CD4-positive, alpha-beta T cell (primary cell): ENCODE data around the gene TEX14. TPM values are rescaled to one million over a fixed set of nuclear protein-coding genes. Genes with fewer than 3 reads are reported as not detected.

Experiments used
- ATAC-seq: fragments of 200-7000 bp; cut with Tn5 transposase; one replicate; pipeline ENCODE4 v1.10.0; 2022; ENCODE audit warnings: mild to moderate bottlenecking; ENCODE audit not compliant: poor library complexity
- CTCF ChIA-PET: fragments of 350-600 bp; sonication (Branson Sonifier 250); formaldehyde crosslinking; loops from one replicate; lab custom pipeline; 2021; ENCODE audit warnings: antibody characterized with exemption, inconsistent platforms; lab: Charles Lee
- POLR2A ChIA-PET: fragments of 350-600 bp; sonication (Branson Sonifier 250); formaldehyde crosslinking; loops from one replicate; lab custom pipeline; 2021; ENCODE audit warnings: antibody characterized with exemption, inconsistent platforms; lab: Charles Lee
- DNase-seq, 14 experiments: peaks; one replicate each; pipeline ENCODE4 v3.0.0-alpha.2; 2013 to 2020; ENCODE audit warnings: mixed read lengths in 2 of 14
- H3K27ac ChIP-seq, 2 donors: one replicate each; pipeline versions ENCODE4 v1.5.1 to v1.7.0; 2013; ENCODE audit warnings: low read length in 2 of 2, low read depth in 1 of 2, mild to moderate bottlenecking in 1 of 2
- H3K27me3 ChIP-seq, 2 experiments: 1 replicate in 1 of 2; 2 replicates in 1 of 2; pipeline versions ENCODE4 v1.6.1 to v1.7.0; 2013; ENCODE audit warnings: low read length in 2 of 2, control low read depth in 1 of 2, mild to moderate bottlenecking in 1 of 2, moderate library complexity in 1 of 2; ENCODE audit not compliant: insufficient read depth in 2 of 2, control insufficient read depth in 1 of 2
- H3K36me3 ChIP-seq: one replicate; pipeline ENCODE4 v1.6.1; 2013; ENCODE audit warnings: low read length, control low read depth; ENCODE audit not compliant: insufficient read depth
- H3K4me1 ChIP-seq: one replicate; pipeline ENCODE4 v1.6.1; 2013; ENCODE audit warnings: low read length, control low read depth; ENCODE audit not compliant: insufficient read depth
- H3K4me3 ChIP-seq: one replicate; pipeline ENCODE4 v1.5.1; 2013; ENCODE audit warnings: mild to moderate bottlenecking, low read length, moderate library complexity
- H3K9me3 ChIP-seq, 2 experiments: 1 replicate in 1 of 2; 2 replicates in 1 of 2; pipeline versions ENCODE4 v1.6.1 to v1.7.0; 2013; ENCODE audit warnings: low read length in 2 of 2, mild to moderate bottlenecking in 2 of 2, control low read depth in 1 of 2, moderate library complexity in 1 of 2; ENCODE audit not compliant: control insufficient read depth in 1 of 2, insufficient read depth in 1 of 2
- H3K27ac Mint-ChIP-seq: one replicate; pipeline ENCODE4 v1.8.0; 2020; ENCODE audit warnings: mixed read lengths
- H3K27me3 Mint-ChIP-seq: one replicate; pipeline ENCODE4 v1.8.0; 2021; ENCODE audit warnings: mixed read lengths
- H3K36me3 Mint-ChIP-seq: one replicate; pipeline ENCODE4 v1.8.0; 2021; ENCODE audit warnings: low read depth, mixed read lengths
- H3K4me1 Mint-ChIP-seq: one replicate; pipeline ENCODE4 v1.8.0; 2021; ENCODE audit warnings: low read depth, mixed read lengths
- H3K4me3 Mint-ChIP-seq: one replicate; pipeline ENCODE4 v1.8.0; 2020; ENCODE audit warnings: mild to moderate bottlenecking, mixed read lengths
- H3K9me3 Mint-ChIP-seq: one replicate; pipeline ENCODE4 v1.8.0; 2020; ENCODE audit warnings: mixed read lengths
- intact Hi-C, 2 experiments: fragments of 100-400 bp; cut with DNase I in 1 of 2; cut with micrococcal nuclease in 1 of 2; formaldehyde crosslinking; loops; one replicate each; pipeline versions ENCODE4 v1.15.1 to v1.9.0; 2023 to 2025; cut with DNase I, micrococcal nuclease
- total RNA-seq, 174 experiments: library from RNA in 2 of 174; stranded (reverse) in 2 of 174; gene quantifications; one replicate each; pipeline ENCODE4 v1.2.3 and lab custom pipeline; 2021 to 2026
- TF ChIP-seq, protein P1 (sequence below): fragments of 200-600 bp; IDR thresholded peaks from one replicate; pipeline ENCODE4 v1.8.0; 2022; ENCODE audit warnings: antibody characterized with exemption, mild to moderate bottlenecking

The TEX14 gene
- total RNA-seq, 2 experiments from 2014 or later: 0.47 to 0.66 TPM

- H3K27ac ChIP-seq: no peak overlapping the region
- Mint-ChIP-seq H3K4me3 (no peak overlapping the region), H3K9me3 (no peaks in the 10 kb centered on the region), H3K27ac (no peak overlapping the region), H3K36me3 (no peaks in the 10 kb centered on the region), H3K27me3 (peaks cover 8% of the 10 kb centered on the region), H3K4me1 (peaks cover 9% of the 10 kb centered on the region)
- ChIA-PET CTCF (no interaction called here), POLR2A (no interaction called here)
- no peak for ATAC-seq
- no peak overlapping the region for H3K4me3 ChIP-seq
- H3K9me3 ChIP-seq: no peaks in the 10 kb centered on the region
- DNase-seq: no peak
- H3K4me1 ChIP-seq: no peaks in the 10 kb centered on the region
- intact Hi-C loops: no loop called here
- H3K36me3 ChIP-seq: no peaks in the 10 kb centered on the region
- no peaks in the 10 kb centered on the region for H3K27me3 ChIP-seq
- TF ChIP-seq, protein P1, sequence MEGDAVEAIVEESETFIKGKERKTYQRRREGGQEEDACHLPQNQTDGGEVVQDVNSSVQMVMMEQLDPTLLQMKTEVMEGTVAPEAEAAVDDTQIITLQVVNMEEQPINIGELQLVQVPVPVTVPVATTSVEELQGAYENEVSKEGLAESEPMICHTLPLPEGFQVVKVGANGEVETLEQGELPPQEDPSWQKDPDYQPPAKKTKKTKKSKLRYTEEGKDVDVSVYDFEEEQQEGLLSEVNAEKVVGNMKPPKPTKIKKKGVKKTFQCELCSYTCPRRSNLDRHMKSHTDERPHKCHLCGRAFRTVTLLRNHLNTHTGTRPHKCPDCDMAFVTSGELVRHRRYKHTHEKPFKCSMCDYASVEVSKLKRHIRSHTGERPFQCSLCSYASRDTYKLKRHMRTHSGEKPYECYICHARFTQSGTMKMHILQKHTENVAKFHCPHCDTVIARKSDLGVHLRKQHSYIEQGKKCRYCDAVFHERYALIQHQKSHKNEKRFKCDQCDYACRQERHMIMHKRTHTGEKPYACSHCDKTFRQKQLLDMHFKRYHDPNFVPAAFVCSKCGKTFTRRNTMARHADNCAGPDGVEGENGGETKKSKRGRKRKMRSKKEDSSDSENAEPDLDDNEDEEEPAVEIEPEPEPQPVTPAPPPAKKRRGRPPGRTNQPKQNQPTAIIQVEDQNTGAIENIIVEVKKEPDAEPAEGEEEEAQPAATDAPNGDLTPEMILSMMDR: no peak
These were observed 23.3 kb downstream of the TEX14 start for GRCh38 chr17:58668598-58668935.

DNA sequence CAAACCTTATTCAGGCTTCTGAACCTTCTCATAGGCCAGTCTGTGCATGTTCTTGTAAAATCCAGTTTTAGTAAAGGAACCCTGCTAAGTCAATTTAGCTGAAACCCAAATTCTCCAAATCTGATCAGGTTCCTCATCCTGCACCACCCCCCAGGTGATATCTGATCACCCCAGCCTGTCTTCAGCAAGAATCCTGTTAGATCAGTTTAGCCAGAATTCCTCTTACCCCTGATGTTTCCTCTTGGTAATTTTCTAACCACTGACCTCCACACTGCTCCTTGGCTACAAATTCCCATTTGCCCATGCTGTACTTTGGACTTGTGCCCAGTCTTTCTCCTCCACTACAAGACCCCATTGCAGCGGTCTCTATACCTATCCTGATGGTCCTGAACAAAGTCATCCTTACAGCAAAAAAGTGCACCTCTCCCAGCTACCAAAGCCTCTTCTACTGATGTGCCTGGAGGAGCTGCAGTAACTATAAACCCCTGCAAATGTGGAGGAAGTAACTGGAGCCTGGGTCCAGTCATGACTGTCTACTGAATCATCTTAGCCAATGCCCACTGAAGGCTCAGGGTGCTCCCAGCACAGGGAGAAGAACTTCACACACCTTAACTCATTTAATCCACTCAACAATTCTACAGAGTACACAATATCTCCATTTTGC, 23.8 kb downstream of the TEX14 start:
- no peak overlapping the region for H3K27ac Mint-ChIP-seq
- intact Hi-C loops: no loop called here
- no peaks in the 10 kb centered on the region for H3K9me3 Mint-ChIP-seq
- H3K36me3 ChIP-seq: no peaks in the 10 kb centered on the region
- DNase-seq: no peak
- peaks cover 8% of the 10 kb centered on the region for H3K27me3 Mint-ChIP-seq
- no peaks in the 10 kb centered on the region for H3K36me3 Mint-ChIP-seq
- no peaks in the 10 kb centered on the region for H3K4me1 ChIP-seq
- no peak overlapping the region for H3K4me3 Mint-ChIP-seq
- ATAC-seq: no peak
- H3K4me1 Mint-ChIP-seq: peaks cover 9% of the 10 kb centered on the region
- H3K27me3 ChIP-seq: no peaks in the 10 kb centered on the region
- no peak overlapping the region for H3K27ac ChIP-seq
- ChIA-PET POLR2A (interaction anchor here (0.7 kb wide), 1 partner anchor 36 kb away, joined by 3 read pairs; no protein-coding TSS in a partner anchor), CTCF (no interaction called here)
- no peak overlapping the region for H3K4me3 ChIP-seq
- TF ChIP-seq, protein P1: no peak
- H3K9me3 ChIP-seq: no peaks in the 10 kb centered on the region

DNA sequence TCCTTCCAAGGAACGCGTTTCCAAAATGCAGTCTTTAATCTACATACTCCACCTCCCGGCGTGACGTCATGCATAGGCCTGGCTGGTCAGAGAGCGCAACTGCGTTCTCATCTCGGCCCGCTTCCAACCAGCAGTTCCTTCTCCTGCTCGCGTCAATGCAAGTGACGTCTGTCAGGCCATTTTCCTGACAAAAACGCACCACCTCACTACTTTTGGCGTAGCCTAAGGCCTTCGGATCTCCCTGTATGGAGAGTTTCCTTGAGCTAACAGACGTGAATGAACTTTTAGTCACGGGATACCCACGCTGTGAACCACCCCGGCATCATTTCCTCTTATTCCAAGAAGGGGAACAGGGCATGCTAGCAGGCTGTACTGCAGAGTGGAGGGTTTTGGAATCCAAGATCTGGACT, 25.0 kb downstream of the TEX14 start:
- TF ChIP-seq, protein P1: no peak
- Mint-ChIP-seq H3K27me3 (peaks cover 8% of the 10 kb centered on the region), H3K9me3 (no peaks in the 10 kb centered on the region), H3K4me1 (peaks cover 9% of the 10 kb centered on the region), H3K4me3 (peak overlapping the region; percentile 77), H3K36me3 (no peaks in the 10 kb centered on the region), H3K27ac (peak overlapping the region; percentile 60)
- ChIA-PET CTCF (interaction anchor here (0.6 kb wide), 1 partner anchor 9 kb away, joined by 3 read pairs; no protein-coding TSS in a partner anchor), POLR2A (interaction anchor here (1.0 to 1.2 kb wide), 2 partner anchors 35 to 149 kb away, joined by 3 read pairs; no protein-coding TSS in a partner anchor)
- Histone ChIP-seq H3K4me1 (no peaks in the 10 kb centered on the region), H3K4me3 (peak overlapping the region; percentile 8), H3K9me3 (no peaks in the 10 kb centered on the region), H3K27me3 (no peaks in the 10 kb centered on the region), H3K27ac (no peak overlapping the region), H3K36me3 (no peaks in the 10 kb centered on the region)
- ATAC-seq: peak; percentile 76
- intact Hi-C loops: no loop called here
- peak in 8 of 14 experiments; percentile 11 to 76 (median 50) for DNase-seq
